ENCODE measurements around the gene CEP295NL.

GRCh38 chr17:78950870-78951269, 47.9 kb upstream of the CEP295NL start:
- no peak for TF ChIP-seq EZH2 (IDR thresholded peaks at IDR 0.05)
- no peak for TF ChIP-seq POLR2AphosphoS5 (IDR thresholded peaks at IDR 0.05; ENCODE audit: borderline replicate concordance, low read depth, low read length)

All from SK-N-MC (cell line).